ENCODE results near the gene PLAU.
"Not testable (repeated sequence)": the region's sequence is repeated elsewhere in the genome, so short reads cannot be mapped to it uniquely, and the experiment has no call there.

The PLAU gene

GRCh38 chr10:73876566-73876965, 34.4 kb upstream of the PLAU start:
- no peak for DNase-seq (ENCODE audit: low spot score)

GRCh38 chr10:73876971-73877370, 34.0 kb upstream of the PLAU start:
- DNase-seq (ENCODE audit: low spot score) = no peak

GRCh38 chr10:73877533-73878160, 33.3 kb upstream of the PLAU start:
- DNase-seq (ENCODE audit: low spot score) = no peak

GRCh38 chr10:73878365-73878764, 32.6 kb upstream of the PLAU start:
- DNase-seq (ENCODE audit: low spot score) = no peak

- DNase-seq (ENCODE audit: low spot score) = peak; percentile 84
These were observed 31.4 kb upstream of the PLAU start for GRCh38 chr10:73879296-73880173.

- no peak for DNase-seq (ENCODE audit: low spot score)
These were observed 29.6 kb upstream of the PLAU start for GRCh38 chr10:73881221-73881919.

GRCh38 chr10:73884017-73884416, 26.9 kb upstream of the PLAU start:
- no peak for DNase-seq (ENCODE audit: low spot score)

- DNase-seq (ENCODE audit: low spot score) = peak; percentile 65
These were observed 24.8 kb upstream of the PLAU start for GRCh38 chr10:73886085-73886529.

GRCh38 chr10:73886661-73887293, 24.2 kb upstream of the PLAU start:
- no peak for DNase-seq (ENCODE audit: low spot score)

GRCh38 chr10:73887294-73888039, 23.5 kb upstream of the PLAU start:
- DNase-seq (ENCODE audit: low spot score) = no peak

GRCh38 chr10:73888514-73888913, 22.4 kb upstream of the PLAU start:
- no peak for DNase-seq (ENCODE audit: low spot score)

- no peak for DNase-seq (ENCODE audit: low spot score)
These were observed 21.9 kb upstream of the PLAU start for GRCh38 chr10:73889014-73889413.

GRCh38 chr10:73889416-73889815, 21.5 kb upstream of the PLAU start:
- DNase-seq (ENCODE audit: low spot score) = not testable (repeated sequence)

GRCh38 chr10:73890261-73890660, 20.7 kb upstream of the PLAU start:
- no peak for DNase-seq (ENCODE audit: low spot score)

GRCh38 chr10:73890830-73891229, 20.1 kb upstream of the PLAU start:
- not testable (repeated sequence) for DNase-seq (ENCODE audit: low spot score)

- DNase-seq (ENCODE audit: low spot score) = no peak
These were observed 19.4 kb upstream of the PLAU start for GRCh38 chr10:73891540-73891939.

- DNase-seq (ENCODE audit: low spot score) = no peak
These were observed 18.5 kb upstream of the PLAU start for GRCh38 chr10:73892310-73893030.

- DNase-seq (ENCODE audit: low spot score) = no peak
These were observed 17.5 kb upstream of the PLAU start for GRCh38 chr10:73893426-73893825.

GRCh38 chr10:73894245-73894971, 16.5 kb upstream of the PLAU start:
- DNase-seq (ENCODE audit: low spot score) = no peak

- not testable (repeated sequence) for DNase-seq (ENCODE audit: low spot score)
These were observed 15.6 kb upstream of the PLAU start for GRCh38 chr10:73895381-73895780.

Data from SK-N-DZ (cell line).